Measurements from ENCODE around the gene TNFRSF18. TPM values are rescaled to one million over a fixed set of nuclear protein-coding genes. Genes with fewer than 3 reads are reported as not detected.

Gene TNFRSF18
- total RNA-seq, 1 experiment from 2014 or later = 6.9 TPM

GRCh38 chr1:1226566-1227362 is 20.4 kb upstream of the TNFRSF18 start:
- no TSS peak for BruUV-seq (replicated peaks)

GRCh38 chr1:1225913-1226312 is 19.5 kb upstream of the TNFRSF18 start:
- no TSS peak for BruUV-seq (replicated peaks)
- Histone ChIP-seq H3K4me2 (no peak overlapping the region), H3K4me1 (replicated peaks; ENCODE audit: insufficient read depth) (peaks cover 11% of the 10 kb centered on the region), H3K27ac (no peak overlapping the region), H3K36me3 (ENCODE audit: low read depth) (no peaks in the 10 kb centered on the region; the same call in 1 of the 2 replicates), H3K27me3 (ENCODE audit: insufficient read depth, low read depth) (no peaks in the 10 kb centered on the region), H3K4me3 (no peak overlapping the region), H3K79me2 (ENCODE audit: low read depth) (peaks cover 47% of the 10 kb centered on the region), H3F3A (ENCODE audit: insufficient read depth, low read depth) (peaks cover under 1% of the 10 kb centered on the region; the same call in 1 of the 2 replicates), H3K9me2 (ENCODE audit: insufficient read depth) (no peaks in the 10 kb centered on the region), H2AFZ (no peak overlapping the region), H3K9me3 (ENCODE audit: insufficient read depth, low read depth) (no peaks in the 10 kb centered on the region), H4K20me1 (ENCODE audit: insufficient read depth) (peaks cover 30% of the 10 kb centered on the region)
- intact Hi-C loops (cut with micrococcal nuclease; ENCODE audit: unreplicated experiment) = no loop called here
- ChIA-PET CTCF (no interaction called here), POLR2A (ENCODE audit: unreplicated experiment) (no interaction called here)
- no peak for TF ChIP-seq CTCF (conservative IDR thresholded peaks at IDR 0.05)
- TF ChIP-seq EZH2 (IDR thresholded peaks at IDR 0.05; ENCODE audit: low read depth) = no peak
- DNase-seq = no peak

More at GRCh38 chr1:1226566-1227362, 20.4 kb upstream of the TNFRSF18 start:
- TF ChIP-seq EZH2 (IDR thresholded peaks at IDR 0.05; ENCODE audit: low read depth) (no peak), CTCF (conservative IDR thresholded peaks at IDR 0.05) (no peak)
- Histone ChIP-seq H3K9me3 (ENCODE audit: insufficient read depth, low read depth) (no peaks in the 10 kb centered on the region), H2AFZ (no peak overlapping the region), H3K4me3 (no peak overlapping the region), H3K9me2 (ENCODE audit: insufficient read depth) (no peaks in the 10 kb centered on the region), H3K27ac (no peak overlapping the region), H3K36me3 (ENCODE audit: low read depth) (no peaks in the 10 kb centered on the region; the same call in 1 of the 2 replicates), H3K4me1 (replicated peaks; ENCODE audit: insufficient read depth) (peaks cover 11% of the 10 kb centered on the region), H3K27me3 (ENCODE audit: insufficient read depth, low read depth) (no peaks in the 10 kb centered on the region), H3K4me2 (no peak overlapping the region), H4K20me1 (ENCODE audit: insufficient read depth) (peaks cover 30% of the 10 kb centered on the region), H3K79me2 (ENCODE audit: low read depth) (peaks cover 55% of the 10 kb centered on the region), H3F3A (ENCODE audit: insufficient read depth, low read depth) (peaks cover 5% of the 10 kb centered on the region; the same call in 1 of the 2 replicates)
- DNase-seq = no peak
- ChIA-PET POLR2A (ENCODE audit: unreplicated experiment) (no interaction called here), CTCF (no interaction called here)
- intact Hi-C loops (cut with micrococcal nuclease; ENCODE audit: unreplicated experiment) = no loop called here

GRCh38 chr1:1225238-1225845 is 18.9 kb upstream of the TNFRSF18 start:
- Histone ChIP-seq H2AFZ (no peak overlapping the region), H3K36me3 (ENCODE audit: low read depth) (no peaks in the 10 kb centered on the region; the same call in 1 of the 2 replicates), H3K9me3 (ENCODE audit: insufficient read depth, low read depth) (no peaks in the 10 kb centered on the region), H3K4me2 (no peak overlapping the region), H3K27me3 (ENCODE audit: insufficient read depth, low read depth) (no peaks in the 10 kb centered on the region), H3K9me2 (ENCODE audit: insufficient read depth) (no peaks in the 10 kb centered on the region), H3K4me1 (replicated peaks; ENCODE audit: insufficient read depth) (peaks cover 6% of the 10 kb centered on the region), H3K4me3 (no peak overlapping the region), H4K20me1 (ENCODE audit: insufficient read depth) (peaks cover 27% of the 10 kb centered on the region), H3F3A (ENCODE audit: insufficient read depth, low read depth) (no peaks in the 10 kb centered on the region), H3K79me2 (ENCODE audit: low read depth) (peaks cover 41% of the 10 kb centered on the region), H3K27ac (no peak overlapping the region)
- TF ChIP-seq CTCF (conservative IDR thresholded peaks at IDR 0.05) = no peak
- ChIA-PET POLR2A (ENCODE audit: unreplicated experiment) (no interaction called here), CTCF (no interaction called here)
- no peak for DNase-seq
- BruUV-seq (replicated peaks) = no TSS peak
- intact Hi-C loops (cut with micrococcal nuclease; ENCODE audit: unreplicated experiment) = no loop called here

Measured in PC-9 (cell line).